GM21526 (cell line): ENCODE results near the gene CHN2.

Source experiments
- ATAC-seq: cut with Tn5 transposase; IDR thresholded peaks from one replicate; pipeline ENCODE4 v1.9.1; 2021; ENCODE audit warnings: moderate library complexity; ENCODE audit not compliant: unreplicated experiment, low FRiP score

CHN2 gene

DNA sequence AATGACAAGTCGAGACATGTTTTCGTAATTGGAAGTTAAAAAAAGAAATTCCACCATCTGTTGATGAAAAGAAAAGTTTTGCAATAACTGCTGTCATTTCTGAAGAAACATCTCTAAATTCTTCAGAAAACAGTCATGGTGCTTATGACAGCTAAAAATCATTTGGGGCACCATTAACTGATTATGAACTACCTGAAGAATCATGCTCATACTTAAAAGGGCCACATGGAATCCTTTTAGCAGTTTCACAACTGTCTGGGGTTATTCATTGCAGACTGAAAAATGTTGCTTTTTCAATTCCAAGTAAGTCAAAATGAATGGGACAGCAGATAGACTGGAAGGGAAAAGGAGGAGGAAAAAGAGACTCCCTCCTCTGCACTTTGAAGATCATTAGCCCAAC is 134.2 kb downstream of the CHN2 start:
- no peak for ATAC-seq

DNA sequence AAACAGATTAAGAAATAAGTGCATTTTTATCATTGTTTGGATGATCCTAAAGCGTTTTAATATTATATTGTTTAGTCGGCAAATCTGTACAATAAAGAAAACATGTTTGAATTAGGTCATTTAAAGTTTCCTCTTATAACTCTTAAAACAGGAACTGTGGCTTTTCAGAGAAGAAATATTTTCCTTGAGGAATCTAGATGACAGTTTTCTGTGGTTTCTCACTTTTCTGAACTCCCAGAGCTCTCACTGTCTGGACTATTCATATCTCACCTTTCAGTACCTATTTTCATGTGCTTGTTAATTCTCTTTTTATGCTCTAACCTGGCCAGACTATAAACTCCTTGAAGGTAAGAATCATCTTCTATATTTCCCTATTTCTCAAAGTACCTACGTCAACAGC is 135.1 kb downstream of the CHN2 start:
- ATAC-seq, result no peak

DNA sequence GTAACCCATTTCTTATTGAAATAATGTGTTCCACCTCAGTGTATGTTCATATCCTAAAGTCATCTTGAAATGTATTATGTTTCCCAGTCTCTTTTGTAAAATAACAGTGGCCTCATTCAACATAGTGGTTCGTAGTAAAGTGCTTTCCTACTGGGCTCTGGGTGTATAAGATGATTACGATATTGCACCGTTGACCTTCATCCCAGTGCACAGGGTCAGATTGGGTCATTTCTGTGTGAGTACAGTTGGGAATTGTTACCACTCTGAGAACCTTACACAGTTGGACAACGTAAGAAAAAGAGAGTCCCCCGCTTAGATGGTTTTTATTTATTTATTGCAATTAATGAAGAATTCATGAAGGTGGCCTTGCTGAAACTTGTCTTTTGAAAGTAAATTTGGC is 135.6 kb downstream of the CHN2 start:
- no peak for ATAC-seq

DNA sequence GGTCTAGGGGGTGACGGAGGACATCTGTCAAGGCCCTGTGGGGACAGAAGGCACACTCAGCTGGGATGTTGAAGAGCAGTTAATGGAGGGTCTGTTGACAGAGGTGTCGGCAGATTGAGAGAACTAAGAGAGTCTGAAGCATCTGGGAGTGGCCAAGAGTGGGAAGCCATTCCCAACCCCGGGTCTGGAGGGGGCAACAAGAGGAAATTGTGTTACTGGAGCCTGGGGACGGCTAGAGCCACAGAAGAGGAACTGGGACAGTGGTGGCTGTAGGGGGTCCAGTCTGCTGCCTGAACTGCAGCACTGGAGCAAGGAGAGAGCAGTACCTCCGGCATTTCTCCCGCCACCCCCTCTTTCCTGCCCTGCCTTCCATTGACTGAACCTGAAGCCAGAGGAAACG is 136.6 kb downstream of the CHN2 start:
- no peak for ATAC-seq

DNA sequence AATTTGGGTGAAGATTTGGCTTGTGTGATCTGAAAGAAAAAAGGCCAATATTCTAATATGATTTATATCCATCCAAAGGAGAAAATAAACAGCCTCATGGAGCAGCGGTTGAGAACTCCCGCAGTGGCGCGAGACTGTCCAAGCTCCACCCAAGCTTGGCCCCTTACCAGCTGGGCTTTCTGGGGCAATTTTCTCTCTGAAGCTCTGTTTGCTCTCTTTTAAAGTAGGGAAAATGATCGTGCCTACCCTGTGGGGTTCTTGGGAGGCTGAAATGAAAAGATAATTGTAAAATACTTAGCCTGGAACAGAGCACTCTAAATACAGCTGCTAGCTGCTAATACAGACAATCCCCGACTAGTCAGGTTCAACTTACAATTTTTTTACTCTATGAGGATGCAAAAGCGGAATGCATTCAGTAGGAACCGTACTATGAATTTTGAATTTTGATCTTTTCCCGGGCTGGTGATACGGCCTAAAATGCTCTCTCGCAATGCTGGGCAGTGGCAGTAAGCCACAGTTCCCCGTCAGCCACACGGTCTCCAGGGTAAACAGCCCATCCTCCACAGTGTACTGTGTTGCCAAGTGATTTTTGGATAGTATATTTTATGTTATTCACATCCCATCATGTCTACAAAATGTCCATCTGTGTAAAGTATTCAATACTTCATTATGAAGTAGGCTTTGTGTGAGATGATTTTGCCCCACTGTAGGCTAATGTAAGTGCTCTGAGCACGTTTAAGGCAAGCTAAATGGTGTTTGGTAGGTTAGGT is 137.7 kb downstream of the CHN2 start:
- no peak for ATAC-seq

DNA sequence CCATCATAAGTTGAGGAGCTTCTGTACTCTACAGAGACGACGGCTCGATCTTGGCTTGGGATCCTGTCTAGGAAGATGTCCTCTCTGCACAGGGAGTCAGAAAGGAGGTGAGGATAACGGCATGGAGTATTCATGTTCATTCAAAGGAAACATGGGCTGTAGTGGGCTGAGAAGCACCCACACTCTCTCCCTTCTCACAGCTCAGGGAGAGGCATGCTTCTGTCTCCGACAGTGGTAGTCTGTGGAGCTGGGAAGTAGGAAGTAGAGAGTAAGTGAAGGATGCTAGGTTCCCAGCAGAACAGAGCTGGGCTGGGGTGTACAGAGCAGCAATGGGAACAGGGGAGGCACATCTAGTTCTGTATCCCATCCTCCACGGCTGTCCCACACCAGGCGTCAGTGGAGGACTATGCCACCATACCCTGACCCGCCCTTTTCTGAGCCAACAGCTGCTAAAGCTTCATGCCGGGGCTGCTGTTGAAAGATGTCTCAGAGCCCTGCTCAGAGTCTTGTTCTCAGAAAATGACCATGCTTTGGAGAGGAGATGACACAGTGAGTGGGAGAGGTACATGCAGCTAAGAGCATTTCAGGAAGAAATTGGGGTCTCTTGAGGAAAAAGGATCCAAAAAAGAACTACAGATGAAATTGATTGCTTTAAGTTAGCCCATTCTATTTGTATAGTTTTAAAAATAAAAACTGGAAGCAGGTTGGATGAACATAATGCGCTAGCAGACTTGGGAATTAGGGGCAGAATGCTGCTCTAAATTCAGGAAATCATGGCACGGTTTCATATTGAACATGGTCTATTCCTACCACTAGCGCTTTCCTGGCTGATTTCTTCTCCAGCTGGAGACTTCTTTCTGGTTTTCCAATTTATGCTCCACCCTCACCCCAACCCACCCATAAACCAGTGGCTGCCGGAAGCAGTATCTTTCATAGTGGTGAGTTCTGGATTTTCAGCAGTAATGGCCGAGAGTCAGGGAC is 138.6 kb downstream of the CHN2 start:
- ATAC-seq, result no peak

DNA sequence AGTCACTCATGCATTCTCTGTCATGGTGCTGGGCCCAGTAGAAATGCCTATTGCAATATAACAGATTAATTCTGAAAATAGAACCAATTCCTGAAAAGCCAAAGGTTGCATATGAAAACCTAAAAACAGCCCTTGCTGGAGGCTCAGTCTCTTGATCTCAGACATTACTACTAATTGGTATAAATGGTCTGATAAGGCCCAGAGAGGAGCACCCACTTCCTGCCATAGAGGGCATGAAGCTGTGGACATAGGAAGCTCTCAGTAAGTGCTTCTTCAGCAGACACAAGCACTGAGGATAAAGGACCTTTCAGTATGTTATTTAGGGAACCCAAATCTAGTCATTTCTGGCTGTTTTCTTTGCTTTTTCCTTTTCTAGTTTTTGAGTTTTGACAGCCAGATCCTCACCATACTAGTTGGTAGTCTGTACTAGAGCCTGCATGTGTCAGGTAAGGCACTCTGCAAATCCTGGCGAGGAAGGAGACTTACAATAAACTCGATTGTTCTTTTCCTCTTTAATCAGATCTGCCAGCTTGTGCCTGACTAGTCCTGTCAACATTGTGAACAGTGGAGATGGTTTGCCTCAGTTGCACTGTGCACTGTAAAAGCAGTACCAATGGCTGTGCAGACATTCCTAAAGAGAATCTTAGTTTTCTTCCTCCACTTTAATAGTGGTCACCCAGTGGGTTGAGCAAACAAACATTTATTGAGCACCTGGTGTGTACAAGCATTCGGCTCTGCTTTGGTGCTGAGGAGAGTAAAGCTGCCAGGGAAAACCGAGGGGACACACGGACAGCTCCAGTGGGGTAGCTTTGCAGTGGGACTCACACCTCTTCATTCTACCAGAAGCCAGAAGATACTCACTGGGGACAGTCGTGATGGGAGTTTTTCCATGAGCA is 140.9 kb downstream of the CHN2 start:
- no peak for ATAC-seq

DNA sequence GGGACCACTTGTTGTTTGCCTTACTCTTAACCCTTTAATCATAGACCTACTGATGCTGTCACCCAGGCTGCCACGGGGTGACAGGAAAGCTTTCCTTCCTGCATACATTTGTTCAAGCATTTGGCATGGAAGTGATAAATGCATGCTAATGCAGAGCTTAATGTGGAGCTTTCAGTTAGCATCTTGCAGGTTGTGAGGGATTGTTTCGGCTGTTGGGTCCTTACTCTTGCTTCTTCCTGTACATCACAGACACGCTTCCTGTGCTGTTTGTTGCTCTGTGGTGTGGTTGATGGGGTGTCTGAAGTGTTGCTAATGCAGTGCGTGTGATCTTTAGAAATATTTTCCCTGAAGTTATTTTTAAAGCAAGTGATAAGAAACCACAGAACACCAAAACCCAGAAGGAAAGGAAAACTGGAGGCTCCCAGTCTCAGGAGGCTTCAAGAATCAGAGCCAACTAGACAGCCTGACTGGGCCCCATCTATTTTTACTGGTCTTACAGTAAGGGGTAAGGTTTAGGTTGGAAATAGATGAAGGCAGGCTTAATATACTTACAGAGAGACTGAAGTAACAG is 143.1 kb downstream of the CHN2 start:
- no peak for ATAC-seq

DNA sequence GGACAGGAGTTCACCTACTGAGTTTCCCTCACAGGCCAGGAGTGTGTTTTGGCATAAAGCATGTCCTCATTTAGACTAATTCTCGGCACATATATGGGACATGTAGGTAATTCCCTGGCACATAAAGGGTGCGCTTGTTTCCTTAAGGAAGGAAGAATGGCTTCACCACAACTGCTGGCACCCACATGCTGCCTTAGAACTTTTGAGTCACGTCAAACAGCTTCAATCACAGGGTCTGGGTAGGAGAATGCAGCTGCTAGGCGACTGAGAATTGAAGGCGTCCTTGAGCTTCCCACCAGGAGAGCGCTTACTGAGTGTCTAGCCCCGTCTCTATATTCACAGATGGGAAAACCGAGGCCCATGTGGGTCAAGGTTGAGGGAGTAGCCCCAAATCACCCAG is 146.1 kb downstream of the CHN2 start:
- no peak for ATAC-seq

DNA sequence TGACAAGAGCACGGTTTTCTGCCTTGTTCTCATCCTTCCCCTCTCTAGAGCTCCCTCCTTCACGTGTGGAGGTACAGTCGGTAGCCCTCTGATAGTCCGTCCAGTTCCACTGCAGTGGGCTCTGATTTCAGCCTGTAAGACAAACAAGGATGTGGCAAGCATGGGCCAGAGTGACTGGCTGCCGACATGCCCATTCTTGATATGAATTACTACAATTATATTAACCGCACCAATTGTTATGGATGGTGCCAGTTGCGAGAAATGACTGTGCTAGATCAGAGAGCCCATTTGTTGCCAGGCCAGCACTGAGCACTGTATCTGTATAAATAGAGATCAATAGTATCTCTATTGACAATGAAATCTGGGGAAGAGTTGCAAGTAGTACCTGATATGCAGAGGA is 146.6 kb downstream of the CHN2 start:
- no peak for ATAC-seq

DNA sequence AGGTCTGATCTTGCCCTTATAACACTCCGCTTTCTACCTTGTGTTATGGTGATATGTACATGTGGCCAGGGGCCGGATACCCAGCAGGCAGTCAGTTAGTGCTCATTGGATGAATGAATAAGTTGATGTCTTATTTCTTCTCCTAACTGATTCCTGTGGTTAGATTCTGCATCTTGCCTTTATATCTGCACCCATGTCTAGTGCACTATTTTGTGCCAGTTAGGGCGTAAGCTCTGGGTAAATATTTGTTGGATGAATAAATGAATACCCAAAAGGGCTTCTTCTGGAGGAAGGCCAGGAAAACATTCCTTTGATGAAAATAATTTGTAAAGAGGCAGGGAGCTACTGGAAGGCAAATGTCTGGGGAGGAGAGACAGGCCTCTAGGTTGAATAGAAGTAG is 148.2 kb downstream of the CHN2 start:
- no peak for ATAC-seq

DNA sequence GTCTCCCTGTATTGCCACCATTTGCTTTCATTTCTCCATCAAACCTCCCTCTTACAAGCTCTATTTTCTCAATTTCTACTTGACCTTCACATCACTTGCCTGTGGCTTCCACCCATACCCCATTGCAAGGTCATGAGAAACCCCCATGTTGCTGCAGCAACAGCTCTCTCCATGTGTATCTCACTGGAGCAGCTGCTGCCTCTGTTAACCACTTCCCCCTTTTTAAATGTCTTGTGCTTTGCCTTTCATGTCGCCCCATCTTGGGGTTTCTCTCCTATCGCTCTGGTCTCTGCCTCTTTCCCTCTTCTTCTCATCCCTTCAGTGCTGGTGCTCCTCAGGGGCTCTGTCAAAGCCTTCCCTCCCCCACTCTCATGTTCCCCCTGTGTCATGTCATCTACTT is 148.8 kb downstream of the CHN2 start:
- no peak for ATAC-seq

DNA sequence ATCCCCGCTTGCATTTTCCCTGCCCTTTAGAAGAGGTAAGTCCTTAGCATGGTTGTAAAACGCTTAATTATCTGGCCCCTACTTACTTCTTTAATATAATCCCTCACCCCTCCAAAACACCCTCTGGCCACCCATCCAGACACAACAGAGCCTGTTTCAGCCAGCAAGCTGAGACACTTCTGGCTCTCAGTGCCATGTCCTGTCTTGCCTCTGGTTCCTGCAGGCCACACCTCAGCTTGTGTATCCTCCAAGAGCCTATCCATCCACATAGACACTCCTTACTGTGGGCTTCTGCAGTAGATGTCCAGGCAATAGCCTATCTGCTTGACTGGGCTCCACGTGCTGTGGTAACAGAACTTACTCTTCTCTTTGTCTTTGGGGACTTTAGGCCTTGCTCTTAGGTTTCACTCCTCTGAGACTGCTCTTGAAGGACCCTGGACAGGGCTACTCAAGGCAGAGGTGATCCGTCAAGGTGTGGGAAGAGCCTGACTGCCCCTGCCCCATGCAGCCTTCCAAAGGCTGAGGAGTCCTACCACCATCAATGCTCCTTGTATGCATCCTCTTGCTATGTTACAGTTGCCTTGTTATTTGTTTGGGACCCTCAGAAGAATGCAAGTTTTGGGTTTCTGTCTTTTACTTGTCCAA is 149.9 kb downstream of the CHN2 start:
- ATAC-seq, result no peak

DNA sequence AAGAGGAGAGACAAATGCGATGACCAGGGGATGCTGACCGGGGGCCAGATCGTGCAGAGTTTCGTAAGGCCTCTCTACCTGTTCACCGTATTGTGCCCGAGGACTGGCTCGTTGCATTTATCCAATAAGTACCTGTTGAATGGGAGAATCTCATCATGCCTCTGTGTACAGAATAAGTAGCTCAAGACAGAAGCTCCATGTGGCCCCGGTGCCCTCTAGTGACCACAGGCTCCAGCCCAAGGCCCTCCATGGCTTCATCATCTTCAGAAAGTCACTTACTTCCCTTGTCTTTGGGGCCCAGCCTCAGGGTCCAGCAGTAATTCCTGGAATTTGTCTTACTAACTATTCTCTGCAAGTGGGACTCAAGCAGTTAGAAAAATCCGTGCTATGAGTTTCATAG is 151.0 kb downstream of the CHN2 start:
- no peak for ATAC-seq

DNA sequence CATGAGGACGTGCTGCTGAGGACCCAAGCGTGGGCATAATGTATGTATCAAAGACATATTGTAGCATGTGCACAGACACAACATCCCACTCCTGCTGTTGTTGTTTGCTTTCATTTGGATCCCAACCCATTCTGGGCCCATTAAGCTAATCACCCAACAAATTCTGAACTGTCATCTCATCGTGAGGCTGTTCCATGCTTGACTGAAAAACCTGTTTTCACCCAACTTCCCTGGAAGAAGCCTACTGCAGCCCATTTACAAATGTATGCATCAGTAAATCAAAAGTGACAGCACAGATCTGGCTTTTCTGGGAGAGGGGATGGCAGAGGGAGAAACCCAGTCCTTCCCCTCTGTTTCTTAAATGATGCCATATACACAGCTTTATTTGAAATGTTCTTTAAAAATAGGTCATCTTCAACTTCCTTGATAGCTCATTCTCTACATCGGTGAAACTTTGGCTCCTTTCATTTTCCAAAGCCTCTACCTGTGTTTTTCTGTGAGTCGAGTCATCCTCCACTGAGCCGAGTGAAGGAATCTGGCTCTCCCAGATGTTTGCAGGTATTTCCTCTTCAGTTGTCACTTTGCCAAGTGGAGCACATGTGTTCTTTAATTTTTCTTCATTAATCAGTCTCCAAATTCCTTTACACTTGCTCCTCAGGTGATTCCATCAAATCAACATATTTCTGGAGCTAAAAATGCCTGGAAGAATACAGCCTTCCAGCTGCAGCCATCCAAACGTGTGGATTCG is 151.8 kb downstream of the CHN2 start:
- no peak for ATAC-seq

DNA sequence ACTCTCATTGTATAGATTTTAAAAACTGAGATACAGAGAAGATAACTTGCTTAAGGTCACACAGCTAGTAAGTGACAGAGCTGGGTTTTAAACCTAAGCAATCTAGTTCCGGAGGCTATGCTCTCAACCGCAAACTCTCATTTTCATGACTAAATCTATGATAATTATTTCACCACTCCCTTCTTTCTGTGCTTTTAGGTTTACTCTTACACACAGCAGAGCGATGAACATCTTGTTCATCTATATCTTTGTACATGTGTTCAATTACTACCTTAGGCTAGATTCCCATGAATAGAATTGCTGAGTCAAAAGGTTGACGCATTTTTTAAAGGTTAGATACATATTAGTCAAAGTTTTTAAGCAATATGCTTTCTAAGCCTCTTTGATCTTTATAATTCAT is 154.8 kb downstream of the CHN2 start:
- no peak for ATAC-seq

DNA sequence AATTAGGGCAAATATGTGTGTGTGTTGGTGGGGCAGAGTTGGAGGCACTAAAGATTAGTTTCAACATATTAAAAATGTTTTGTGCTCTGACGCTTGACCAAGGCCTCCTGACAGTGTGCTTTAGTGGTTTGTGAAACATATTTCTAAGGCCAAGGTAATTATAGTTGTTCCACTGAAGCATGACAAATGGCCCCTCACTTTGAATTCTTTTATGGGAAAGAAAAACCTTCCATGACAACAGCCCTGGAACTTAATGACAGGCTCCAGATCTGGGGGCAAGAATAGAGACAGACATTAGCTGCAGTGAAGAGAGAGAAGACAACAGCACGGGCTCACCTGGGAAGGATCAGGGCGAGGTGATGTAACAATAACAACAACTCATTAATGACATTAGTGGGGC is 155.8 kb downstream of the CHN2 start:
- no peak for ATAC-seq

DNA sequence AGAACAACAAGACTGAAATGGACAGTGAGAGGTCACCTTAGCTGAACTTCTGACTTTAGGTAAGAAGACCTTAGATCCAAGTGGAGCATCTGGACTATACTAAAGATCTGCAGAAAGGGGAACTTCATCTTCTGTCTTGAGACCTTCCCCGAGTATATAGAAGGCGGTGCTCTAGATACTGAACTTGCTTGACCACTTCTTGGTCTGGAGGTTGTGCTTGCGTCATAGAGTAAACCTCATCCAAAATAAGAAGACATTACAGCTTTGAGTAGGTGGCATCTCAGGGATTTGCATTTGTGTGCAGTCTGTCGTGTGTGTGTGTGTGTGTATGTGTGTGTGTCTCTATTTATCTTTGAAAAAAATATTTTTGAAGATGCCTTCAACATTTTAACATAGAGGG is 157.5 kb downstream of the CHN2 start:
- no peak for ATAC-seq

DNA sequence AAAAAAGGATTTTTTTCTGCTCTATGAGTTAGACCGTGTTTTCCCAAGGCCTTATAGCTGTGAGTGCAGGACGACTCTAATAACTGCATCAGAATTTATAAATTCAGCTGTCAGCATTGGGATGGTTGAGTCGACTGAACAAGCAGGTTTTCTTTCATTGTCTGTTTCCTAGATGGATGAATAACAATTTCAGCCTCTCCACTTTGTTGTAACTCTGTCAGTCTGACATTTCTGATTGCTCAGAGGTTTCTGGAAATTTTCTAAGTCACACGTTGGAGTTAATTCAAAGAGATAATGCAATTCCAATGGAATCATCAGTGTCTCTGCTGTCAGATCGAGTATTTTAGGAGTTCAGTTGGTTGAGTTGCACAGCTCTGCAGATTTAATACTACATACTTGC is 159.2 kb downstream of the CHN2 start:
- ATAC-seq, result no peak
